SK-N-SH (cell line): ENCODE results near the gene FOXF2. TPM values are rescaled to one million over a fixed set of nuclear protein-coding genes. Genes with fewer than 3 reads are reported as not detected.

ENCODE experiments used
- CTCF ChIA-PET: fragments of 300-600, 350-600 bp; formaldehyde crosslinking; extraction: SDS; loops from one replicate; lab custom pipeline; 2021; lab: Yijun Ruan, JAX
- POLR2A ChIA-PET: fragments of 350-600 bp; sonication (Branson Sonifier 250); formaldehyde crosslinking; extraction: SDS; loops from one replicate; lab custom pipeline; 2020; ENCODE audit warnings: antibody characterized with exemption, inconsistent platforms; lab: Yijun Ruan, JAX
- DNase-seq: peaks from one replicate; pipeline ENCODE4 v3.0.0; 2012
- H2AFZ ChIP-seq: fragments of 200-600 bp; sonication (generic); 2 replicates; pipeline ENCODE4 v1.8.1; 2016; ENCODE audit warnings: antibody characterized with exemption, mild to moderate bottlenecking, low read depth
- H3F3A ChIP-seq: fragments of 200-600 bp; sonication (generic); replicated peaks from 2 replicates; pipeline ENCODE3; 2016; ENCODE audit warnings: antibody characterized with exemption, mild to moderate bottlenecking; ENCODE audit not compliant: insufficient read depth
- H3K27ac ChIP-seq, 2 experiments: fragments of 200-500 bp in 1 of 2; fragments of 200-600 bp in 1 of 2; sonication (Bioruptor generic) in 1 of 2; sonication (generic), shearing (Covaris generic) in 1 of 2; 2 replicates each; pipeline versions ENCODE4 v1.5.1 to v1.6.1; 2014 to 2016; ENCODE audit warnings: low read depth in 2 of 2, inconsistent platforms in 1 of 2, low read length in 1 of 2, mild to moderate bottlenecking in 1 of 2, mixed read lengths in 1 of 2
- H3K27me3 ChIP-seq: fragments of 200-600 bp; sonication (generic), shearing (Covaris generic); 2 replicates; pipeline ENCODE4 v1.6.1; 2016; ENCODE audit warnings: mixed run types; ENCODE audit not compliant: insufficient read depth
- H3K36me3 ChIP-seq, 2 experiments: fragments of 200-500 bp in 1 of 2; fragments of 200-600 bp in 1 of 2; sonication (Bioruptor generic) in 1 of 2; sonication (generic) in 1 of 2; replicated peaks in 1 of 2; 2 replicates each; pipeline versions ENCODE3 to v1.5.1; 2014 to 2016; ENCODE audit warnings: low read length in 1 of 2, mild to moderate bottlenecking in 1 of 2; ENCODE audit not compliant: insufficient read depth in 2 of 2, control insufficient read depth in 1 of 2
- H3K4me1 ChIP-seq, 2 experiments: fragments of 200-500 bp in 1 of 2; fragments of 200-600 bp in 1 of 2; sonication (Bioruptor generic) in 1 of 2; sonication (generic), shearing (Covaris generic) in 1 of 2; 2 replicates each; pipeline versions ENCODE4 v1.5.1 to v1.6.1; 2014 to 2016; ENCODE audit warnings: low read depth in 1 of 2, low read length in 1 of 2, mixed run types in 1 of 2; ENCODE audit not compliant: insufficient read depth in 2 of 2, control insufficient read depth in 1 of 2
- H3K4me2 ChIP-seq: fragments of 200-600 bp; sonication (generic), shearing (Covaris generic); 2 replicates; pipeline ENCODE4 v1.6.1; 2017; ENCODE audit warnings: mixed run types
- H3K4me3 ChIP-seq, 2 experiments: fragments of 200-500 bp in 1 of 2; fragments of 200-600 bp in 1 of 2; sonication (Bioruptor generic) in 1 of 2; sonication (generic), shearing (Covaris generic) in 1 of 2; 2 replicates each; pipeline versions ENCODE4 v1.5.1 to v1.8.1; 2014 to 2016; ENCODE audit warnings: low read depth in 2 of 2, inconsistent platforms in 1 of 2, low read length in 1 of 2, mild to moderate bottlenecking in 1 of 2, mixed read lengths in 1 of 2, moderate library complexity in 1 of 2
- H3K79me2 ChIP-seq: fragments of 200-600 bp; sonication (generic); 2 replicates; pipeline ENCODE4 v1.8.1; 2017; ENCODE audit warnings: mild to moderate bottlenecking; ENCODE audit not compliant: insufficient read depth
- H3K9ac ChIP-seq: fragments of 200-600 bp; sonication (generic); 2 replicates; pipeline ENCODE4 v1.6.1; 2017; ENCODE audit warnings: mixed run types
- H3K9me2 ChIP-seq: fragments of 200-600 bp; sonication (generic); 2 replicates; pipeline ENCODE4 v1.6.1; 2017; ENCODE audit warnings: mixed run types
- H3K9me3 ChIP-seq: fragments of 200-600 bp; sonication (generic); 2 replicates; pipeline ENCODE4 v1.6.1; 2017; ENCODE audit warnings: mixed run types, mild to moderate bottlenecking, moderate library complexity
- H4K20me1 ChIP-seq: fragments of 200-600 bp; sonication (generic); 2 replicates; pipeline ENCODE4 v1.6.1; 2017; ENCODE audit warnings: mild to moderate bottlenecking, mixed run types; ENCODE audit not compliant: insufficient read depth
- CHD2 ChIP-seq: fragments of 150-350 bp; IDR thresholded peaks from 2 replicates; pipeline ENCODE4 v1.6.1; 2018; ENCODE audit warnings: low read length; ENCODE audit not compliant: partially characterized antibody
- ELF1 ChIP-seq: IDR thresholded peaks from 2 replicates; pipeline ENCODE4 v1.4.0; 2012
- EP300 ChIP-seq, 2 experiments: IDR thresholded peaks; 2 replicates each; pipeline versions ENCODE4 v1.4.0 to v1.6.1; 2012; ENCODE audit warnings: borderline replicate concordance in 1 of 2, low read depth in 1 of 2, low read length in 1 of 2
- FOXM1 ChIP-seq: IDR thresholded peaks from 2 replicates; pipeline ENCODE4 v1.4.0; 2012; ENCODE audit warnings: low read depth, mild to moderate bottlenecking
- IRF3 ChIP-seq: fragments of 150-350 bp; IDR thresholded peaks from 2 replicates; pipeline ENCODE4 v1.6.1; 2016; ENCODE audit warnings: mild to moderate bottlenecking, low read depth, low read length
- JUND ChIP-seq: IDR thresholded peaks from 2 replicates; pipeline ENCODE4 v1.4.0; 2012
- MEF2A ChIP-seq: IDR thresholded peaks from 2 replicates; pipeline ENCODE4 v1.4.0; 2012; ENCODE audit warnings: low read depth, borderline replicate concordance
- MXI1 ChIP-seq: IDR thresholded peaks from 2 replicates; pipeline ENCODE4 v1.6.1; 2012; ENCODE audit warnings: mild to moderate bottlenecking, low read depth, low read length, improper control_type of control experiment
- NFIC ChIP-seq: IDR thresholded peaks from 2 replicates; pipeline ENCODE4 v1.4.0; 2012; ENCODE audit warnings: borderline replicate concordance
- NRF1 ChIP-seq: IDR thresholded peaks from 2 replicates; pipeline ENCODE4 v1.6.1; 2012; ENCODE audit warnings: low read depth, mild to moderate bottlenecking, low read length
- PBX3 ChIP-seq: IDR thresholded peaks from 2 replicates; pipeline ENCODE4; 2012
- RCOR1 ChIP-seq: fragments of 150-350 bp; IDR thresholded peaks from 2 replicates; pipeline ENCODE4 v1.6.1; 2017; ENCODE audit warnings: antibody characterized with exemption, low read length
- RFX5 ChIP-seq: IDR thresholded peaks from 2 replicates; pipeline ENCODE4 v1.6.1; 2012; ENCODE audit warnings: mild to moderate bottlenecking, improper control_type of control experiment, low read length
- SIN3A ChIP-seq: IDR thresholded peaks from 2 replicates; pipeline ENCODE4 v1.6.1; 2012; ENCODE audit warnings: low read depth, mild to moderate bottlenecking, low read length, moderate library complexity, borderline replicate concordance
- TEAD4 ChIP-seq: IDR thresholded peaks from 2 replicates; pipeline ENCODE4 v1.4.0; 2012; ENCODE audit warnings: mild to moderate bottlenecking, borderline replicate concordance; ENCODE audit not compliant: insufficient read depth
- YY1 ChIP-seq: IDR thresholded peaks from 2 replicates; pipeline ENCODE4 v1.4.0; 2012; ENCODE audit warnings: low read depth, mild to moderate bottlenecking
- WGBS: methylation state at CpG from one replicate; pipeline ENCODE4 v1.1.6; 2017; ENCODE audit warnings: low lambda C conversion rate; 5-methylcytosine and 5-hydroxymethylcytosine counted together
- polyA plus RNA-seq, 3 experiments: library from polyadenylated mRNA; depleted of rRNA; stranded (reverse); fragments of >200 nt; gene quantifications; 2 replicates each; pipeline ENCODE4 v1.2.3, GENCODE V29; 2012

Gene FOXF2
- polyA plus RNA-seq, 1 of the 3 experiments (the other 2 are of a cell fraction): not detected

- no peak for DNase-seq
- H3K4me3 ChIP-seq: no peak overlapping the region
- TF ChIP-seq MEF2A: no peak
- no peak for TF ChIP-seq JUND
- no peak for TF ChIP-seq CHD2
- no peak for TF ChIP-seq SIN3A
- no peak for TF ChIP-seq YY1
- no peak for TF ChIP-seq NFIC
- TF ChIP-seq RCOR1: no peak
- no peak for TF ChIP-seq ELF1
- no peak for TF ChIP-seq FOXM1
- TF ChIP-seq MXI1: no peak
- no peak for TF ChIP-seq RFX5
- TF ChIP-seq EP300 (IDR thresholded peaks at IDR 0.05; ENCODE audit: borderline replicate concordance in 1 of 2, low read depth in 1 of 2, low read length in 1 of 2): no peak
- TF ChIP-seq PBX3: no peak
- no peak for TF ChIP-seq TEAD4
- no peak for TF ChIP-seq IRF3
- TF ChIP-seq NRF1: no peak
- H4K20me1 ChIP-seq: no peaks in the 10 kb centered on the region
- H3K4me2 ChIP-seq: no peak overlapping the region
- H3K79me2 ChIP-seq: no peaks in the 10 kb centered on the region
- no peaks in the 10 kb centered on the region for H3F3A ChIP-seq
- POLR2A ChIA-PET: no interaction called here
- no peak overlapping the region for H2AFZ ChIP-seq
- peaks cover 90% of the 10 kb centered on the region for H3K27me3 ChIP-seq
- H3K9me2 ChIP-seq: no peaks in the 10 kb centered on the region
- H3K27ac ChIP-seq: no peak overlapping the region
- no peak overlapping the region for H3K9ac ChIP-seq
- no peaks in the 10 kb centered on the region for H3K36me3 ChIP-seq
- CTCF ChIA-PET: interaction anchor here (5.8 kb wide), 1 partner anchor 12 kb away, joined by 42 read pairs; no protein-coding TSS in a partner anchor
- no peaks in the 10 kb centered on the region for H3K4me1 ChIP-seq
- no peaks in the 10 kb centered on the region for H3K9me3 ChIP-seq
- WGBS: 19% methylated on average over 30 of the region's 34 CpGs
Measured at GRCh38 chr6:1384549-1385128, 4.7 kb upstream of the FOXF2 start.
